Hematopoietic multipotent progenitor cell treated with erythropoietin and hydrocortisone succinate and interleukin-3 and kit ligand, for 6 days (in vitro differentiated cells): ENCODE measurements around the gene PDZD7.
"Not testable (repeated sequence)": the region's sequence is repeated elsewhere in the genome, so short reads cannot be mapped to it uniquely, and the experiment has no call there.

Source experiments
- DNase-seq: peaks from one replicate; pipeline ENCODE4 v3.0.0-alpha.2; 2015

Gene PDZD7

DNA sequence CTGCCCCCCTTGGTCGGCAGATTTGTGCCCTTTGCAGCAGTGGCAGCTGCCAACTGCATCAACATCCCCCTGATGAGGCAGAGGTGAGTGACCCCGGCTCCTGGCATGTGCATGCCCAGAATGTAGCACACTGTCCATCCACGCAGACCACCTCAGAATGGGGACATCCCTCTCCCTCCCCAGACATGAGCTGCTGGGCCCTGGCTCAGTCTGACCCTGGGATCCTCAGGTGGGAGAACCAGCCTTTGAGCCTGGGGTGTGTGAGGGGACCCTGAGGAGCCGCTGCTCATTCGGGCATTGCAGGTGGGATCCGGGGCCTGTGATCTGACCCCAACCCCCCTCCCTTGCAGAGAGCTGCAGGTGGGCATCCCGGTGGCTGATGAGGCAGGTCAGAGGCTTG is 5.8 kb upstream of the PDZD7 start:
- DNase-seq = no peak

- no peak for DNase-seq
These were observed 5.2 kb upstream of the PDZD7 start for GRCh38 chr10:101035916-101036702.

GRCh38 chr10:101035314-101035713 is 4.4 kb upstream of the PDZD7 start:
- DNase-seq = no peak

DNA sequence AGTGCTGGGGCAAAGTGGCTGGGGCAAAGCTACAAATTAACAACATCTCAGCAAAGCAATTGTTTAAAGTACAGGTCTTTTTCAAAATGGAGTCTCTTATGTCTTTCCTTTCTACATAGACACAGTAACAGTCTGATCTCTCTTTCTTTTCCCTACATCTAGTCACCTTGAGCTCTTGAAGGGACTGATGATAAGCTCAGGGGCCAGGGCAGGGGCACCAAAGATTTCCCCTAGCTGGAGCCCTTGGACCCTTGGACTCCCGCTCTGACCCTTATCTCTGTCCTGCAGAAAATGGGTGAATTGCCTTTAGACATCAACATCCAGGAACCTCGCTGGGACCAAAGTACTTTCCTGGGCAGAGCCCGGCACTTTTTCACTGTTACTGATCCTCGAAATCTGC is 3.5 kb upstream of the PDZD7 start:
- not testable (repeated sequence) for DNase-seq

DNA sequence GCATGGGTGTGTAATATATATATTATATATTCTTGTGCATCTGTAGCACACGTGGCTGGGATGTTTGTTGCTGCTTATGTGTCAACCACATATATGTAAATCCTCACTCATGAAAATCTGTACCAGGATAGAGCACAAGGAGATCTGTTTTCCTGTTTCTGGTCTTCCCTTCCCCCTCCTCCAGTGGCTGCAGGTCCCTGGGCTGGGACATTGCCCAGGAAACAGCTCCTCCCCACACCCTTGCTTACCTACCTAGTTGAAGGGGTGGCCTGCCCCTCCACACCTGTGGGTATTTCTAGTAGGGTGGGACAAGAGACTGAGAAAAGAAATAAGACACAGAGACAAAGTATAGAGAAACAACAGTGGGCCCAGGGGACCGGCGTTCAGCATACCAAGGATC is 2.3 kb upstream of the PDZD7 start:
- no peak for DNase-seq

GRCh38 chr10:101032637-101033224 is 1.8 kb upstream of the PDZD7 start:
- peak; percentile 81 for DNase-seq

- peak; percentile 72 for DNase-seq
These were observed 1.1 kb upstream of the PDZD7 start for GRCh38 chr10:101031796-101032636.

DNA sequence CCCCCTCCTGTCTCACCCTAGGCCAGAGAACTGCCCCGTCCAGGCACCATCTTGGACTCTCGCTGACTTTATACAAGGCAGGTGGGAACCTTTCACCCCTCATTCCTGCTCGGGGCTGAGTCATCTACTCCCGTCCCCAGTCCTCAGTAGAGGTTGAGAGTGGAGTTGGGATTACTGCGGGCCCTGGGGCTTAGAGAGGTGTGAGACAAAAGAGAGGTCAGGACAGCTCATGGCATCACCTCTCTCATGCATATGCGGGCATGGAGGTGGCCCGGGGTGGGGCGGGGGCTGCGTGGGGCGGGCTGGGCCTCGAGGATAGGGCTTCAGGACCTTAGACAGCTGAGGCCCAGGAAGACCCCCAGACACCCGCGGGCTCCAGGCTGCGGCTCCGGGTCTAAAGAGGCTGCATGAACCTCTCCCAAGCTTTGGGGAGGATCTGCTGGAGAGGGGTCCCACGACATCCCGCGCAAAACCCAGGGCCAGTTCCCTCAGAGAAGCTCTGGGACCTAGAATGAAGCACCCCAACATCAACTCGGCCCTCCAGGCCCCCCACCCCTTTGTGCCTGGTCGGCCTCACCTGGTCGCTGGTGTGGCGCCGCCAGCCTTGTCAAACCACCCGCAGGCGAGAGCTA is 317 bp downstream of the PDZD7 start:
- DNase-seq = no peak

- no peak for DNase-seq
These were observed 1.2 kb downstream of the PDZD7 start for GRCh38 chr10:101029520-101030295.

- DNase-seq = no peak
These were observed 2.2 kb downstream of the PDZD7 start for GRCh38 chr10:101028446-101029337.

GRCh38 chr10:101027106-101027720 is 3.7 kb downstream of the PDZD7 start:
- DNase-seq = no peak

DNA sequence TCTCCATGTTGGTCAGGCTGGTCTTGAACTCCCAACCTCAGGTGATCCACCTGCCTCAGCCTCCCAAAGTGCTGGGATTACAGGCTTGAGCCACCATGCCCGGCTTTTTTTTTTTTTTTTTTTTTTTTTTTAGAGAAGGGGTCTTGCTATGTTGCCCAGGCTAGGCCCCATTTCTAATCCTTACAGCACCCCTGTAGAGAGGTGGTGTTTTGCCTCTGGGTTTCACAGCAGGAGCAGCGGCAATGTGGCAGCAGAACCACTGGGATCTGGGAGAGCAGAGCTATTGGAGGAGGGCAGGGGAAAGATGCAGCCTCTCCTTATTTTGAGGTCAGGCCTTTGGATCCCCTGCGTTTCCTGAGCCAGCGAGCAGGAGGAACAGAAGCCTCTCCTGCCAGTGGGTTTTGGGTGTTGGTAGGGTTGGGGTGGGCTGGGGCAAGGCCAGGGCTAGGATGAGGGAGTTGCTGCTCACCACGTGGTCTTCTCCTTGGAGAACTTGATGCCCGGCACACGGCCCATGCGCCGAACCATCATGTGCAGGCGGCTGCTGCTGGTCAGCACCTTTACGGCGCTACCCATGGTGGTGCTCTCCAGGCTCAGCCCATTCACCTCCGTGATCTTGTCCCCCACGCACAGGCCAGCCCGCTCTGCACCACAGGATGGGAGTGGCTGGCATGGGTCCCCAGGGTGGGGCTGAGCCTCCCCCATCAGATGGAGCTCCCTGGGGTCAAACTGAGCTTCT is 7.8 kb downstream of the PDZD7 start:
- no peak for DNase-seq

DNA sequence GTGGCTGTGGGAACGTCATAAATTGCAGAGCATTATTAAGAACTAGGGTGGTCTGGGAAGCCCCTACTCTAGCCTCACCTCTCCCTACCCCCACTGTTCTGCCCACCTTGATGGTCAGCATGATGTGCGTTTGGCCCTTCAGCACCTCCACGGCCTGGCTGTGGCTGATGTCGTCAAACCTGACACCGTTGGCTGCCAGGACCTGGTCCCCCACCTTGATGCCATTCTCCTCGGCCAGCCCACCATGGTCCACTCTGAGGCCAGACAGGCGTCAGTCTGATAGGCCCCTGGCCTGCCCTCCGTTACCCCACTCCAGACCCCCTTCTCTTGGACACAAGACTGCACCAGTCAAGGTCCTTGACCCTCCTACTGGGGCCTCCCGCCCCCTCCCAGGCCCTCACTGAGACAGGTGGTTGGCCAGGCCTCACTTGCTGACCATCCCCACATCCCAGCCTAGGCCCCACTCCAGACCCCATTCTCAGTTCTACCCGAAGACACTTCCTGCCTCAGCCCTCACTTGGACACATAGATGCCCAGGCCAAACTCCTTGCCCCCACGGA is 9.2 kb downstream of the PDZD7 start:
- no peak for DNase-seq

GRCh38 chr10:101021239-101021638 is 9.7 kb downstream of the PDZD7 start:
- no peak for DNase-seq

GRCh38 chr10:101020427-101021075 is 10.4 kb downstream of the PDZD7 start:
- no peak for DNase-seq

- no peak for DNase-seq
These were observed 11.6 kb downstream of the PDZD7 start for GRCh38 chr10:101019440-101019703.

DNA sequence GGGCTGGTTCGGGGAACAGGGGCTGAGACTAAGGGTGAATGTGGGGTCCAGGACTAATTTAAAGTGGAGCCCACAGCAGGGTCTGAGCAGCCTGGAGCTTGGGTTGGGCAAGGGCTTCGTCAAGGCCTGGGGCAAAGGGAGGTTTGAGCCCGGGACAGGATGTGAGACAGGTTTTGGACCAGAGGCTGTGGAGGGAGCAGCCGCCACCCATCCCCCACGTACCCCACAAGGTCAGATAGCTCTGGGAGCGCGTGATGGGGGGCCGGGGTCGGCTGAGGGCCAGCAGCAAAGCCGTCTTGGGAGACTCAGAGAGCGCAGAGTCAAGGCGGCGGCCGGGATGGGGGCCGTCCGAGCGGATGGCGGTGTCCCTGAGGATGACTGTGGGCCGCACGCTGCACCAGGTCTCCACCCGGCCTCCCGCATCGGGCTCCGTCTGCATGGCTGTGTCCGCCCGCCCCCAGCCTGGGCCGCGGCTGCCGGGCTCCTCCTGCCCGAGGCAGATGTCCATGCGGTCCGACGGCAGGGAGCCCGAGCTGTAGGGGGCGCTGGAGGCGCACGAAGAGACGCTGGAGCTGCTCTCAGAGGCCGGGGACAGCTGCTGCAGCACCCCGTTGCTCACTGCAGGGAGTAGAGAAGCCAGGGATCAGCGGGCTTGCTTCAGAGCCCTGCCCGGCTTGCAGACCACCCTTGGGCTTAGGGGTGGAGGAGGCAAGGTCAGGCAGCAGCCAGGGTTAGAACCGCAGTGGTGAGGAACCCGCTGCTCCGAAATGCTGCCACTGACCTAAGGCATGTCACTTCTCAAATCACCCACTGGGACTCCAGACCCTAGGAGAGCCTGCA is 12.1 kb downstream of the PDZD7 start:
- DNase-seq = peak; percentile 88

GRCh38 chr10:101018118-101018599 is 12.8 kb downstream of the PDZD7 start:
- DNase-seq = no peak
